ENCODE data around the gene ECD.

GRCh38 chr10:73093922-73094850, 73.6 kb downstream of the ECD start:
- TF ChIP-seq POLR2A (IDR thresholded peaks at IDR 0.05) (no peak), CTCF (IDR thresholded peaks at IDR 0.05) (no peak)

Data from lower leg skin (tissue), 3 donors.